HG03097 (cell line): ENCODE measurements around the gene DYRK1A.

Source experiments
- ATAC-seq: cut with Tn5 transposase; IDR thresholded peaks from one replicate; pipeline ENCODE4 v1.9.1; 2021; ENCODE audit not compliant: unreplicated experiment, low FRiP score

Gene DYRK1A

GRCh38 chr21:37443683-37444082, 77.1 kb downstream of the DYRK1A start:
- ATAC-seq, result no peak

GRCh38 chr21:37445228-37445627, 78.7 kb downstream of the DYRK1A start:
- no peak for ATAC-seq

GRCh38 chr21:37446552-37446951, 80.0 kb downstream of the DYRK1A start:
- ATAC-seq, result no peak

GRCh38 chr21:37447288-37447936, 80.8 kb downstream of the DYRK1A start:
- no peak for ATAC-seq

GRCh38 chr21:37449302-37449937, 82.8 kb downstream of the DYRK1A start:
- no peak for ATAC-seq

- ATAC-seq, result no peak
Measured at GRCh38 chr21:37450445-37450941, 83.9 kb downstream of the DYRK1A start.

GRCh38 chr21:37451446-37451845, 84.9 kb downstream of the DYRK1A start:
- no peak for ATAC-seq

GRCh38 chr21:37452227-37452626, 85.7 kb downstream of the DYRK1A start:
- no peak for ATAC-seq

GRCh38 chr21:37453350-37453749, 86.8 kb downstream of the DYRK1A start:
- ATAC-seq, result no peak

- no peak for ATAC-seq
Measured at GRCh38 chr21:37454869-37455503, 88.4 kb downstream of the DYRK1A start.

GRCh38 chr21:37455504-37455911, 88.9 kb downstream of the DYRK1A start:
- no peak for ATAC-seq

GRCh38 chr21:37458669-37459276, 92.2 kb downstream of the DYRK1A start:
- no peak for ATAC-seq

- ATAC-seq, result no peak
Measured at GRCh38 chr21:37459575-37459974, 93.0 kb downstream of the DYRK1A start.

GRCh38 chr21:37460196-37460595, 93.6 kb downstream of the DYRK1A start:
- no peak for ATAC-seq

GRCh38 chr21:37461479-37461878, 94.9 kb downstream of the DYRK1A start:
- no peak for ATAC-seq

GRCh38 chr21:37462087-37462861, 95.7 kb downstream of the DYRK1A start:
- ATAC-seq, result no peak

- ATAC-seq, result no peak
Measured at GRCh38 chr21:37463083-37463801, 96.7 kb downstream of the DYRK1A start.

- ATAC-seq, result no peak
Measured at GRCh38 chr21:37467082-37467481, 100.5 kb downstream of the DYRK1A start.

- ATAC-seq, result no peak
Measured at GRCh38 chr21:37468909-37469308, 102.3 kb downstream of the DYRK1A start.

- ATAC-seq, result no peak
Measured at GRCh38 chr21:37469441-37469840, 102.9 kb downstream of the DYRK1A start.
